AG09319 (cell line): ENCODE measurements around the gene TRIM39.
"Not testable (repeated sequence)": the region's sequence is repeated elsewhere in the genome, so short reads cannot be mapped to it uniquely, and the experiment has no call there.

ENCODE experiments used
- DNase-seq: peaks from one replicate; pipeline ENCODE4 v3.0.0-alpha.2; 2010; ENCODE audit warnings: low read depth; ENCODE audit errors: extremely low read depth
- TF ChIP-seq, protein P1 (sequence below): IDR thresholded peaks from 2 replicates; pipeline ENCODE4 v1.5.1; 2011; ENCODE audit warnings: low read depth, mild to moderate bottlenecking, inconsistent platforms, low read length, moderate library complexity

The TRIM39 gene

DNA sequence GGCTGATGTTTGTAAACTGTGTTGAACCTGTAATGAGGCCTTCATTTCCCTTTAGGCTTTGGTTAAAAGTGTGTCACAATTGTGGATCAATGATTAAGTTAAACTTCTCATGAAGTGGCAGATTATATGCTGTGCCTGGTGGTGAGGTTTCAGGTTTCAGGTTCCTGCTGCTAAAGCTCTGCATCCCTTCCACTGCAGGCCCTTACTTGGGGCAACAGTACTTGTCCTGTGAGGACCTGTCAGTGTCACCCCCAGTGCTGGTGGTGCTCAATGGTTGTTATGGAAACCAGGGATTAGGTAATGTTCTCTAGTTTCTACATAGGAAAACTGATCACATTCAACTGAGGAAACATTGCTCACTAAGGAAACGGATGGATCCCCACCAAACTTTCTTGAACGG, 36.7 kb downstream of the TRIM39 start:
- DNase-seq = no peak
- TF ChIP-seq, protein P1, sequence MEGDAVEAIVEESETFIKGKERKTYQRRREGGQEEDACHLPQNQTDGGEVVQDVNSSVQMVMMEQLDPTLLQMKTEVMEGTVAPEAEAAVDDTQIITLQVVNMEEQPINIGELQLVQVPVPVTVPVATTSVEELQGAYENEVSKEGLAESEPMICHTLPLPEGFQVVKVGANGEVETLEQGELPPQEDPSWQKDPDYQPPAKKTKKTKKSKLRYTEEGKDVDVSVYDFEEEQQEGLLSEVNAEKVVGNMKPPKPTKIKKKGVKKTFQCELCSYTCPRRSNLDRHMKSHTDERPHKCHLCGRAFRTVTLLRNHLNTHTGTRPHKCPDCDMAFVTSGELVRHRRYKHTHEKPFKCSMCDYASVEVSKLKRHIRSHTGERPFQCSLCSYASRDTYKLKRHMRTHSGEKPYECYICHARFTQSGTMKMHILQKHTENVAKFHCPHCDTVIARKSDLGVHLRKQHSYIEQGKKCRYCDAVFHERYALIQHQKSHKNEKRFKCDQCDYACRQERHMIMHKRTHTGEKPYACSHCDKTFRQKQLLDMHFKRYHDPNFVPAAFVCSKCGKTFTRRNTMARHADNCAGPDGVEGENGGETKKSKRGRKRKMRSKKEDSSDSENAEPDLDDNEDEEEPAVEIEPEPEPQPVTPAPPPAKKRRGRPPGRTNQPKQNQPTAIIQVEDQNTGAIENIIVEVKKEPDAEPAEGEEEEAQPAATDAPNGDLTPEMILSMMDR = no peak

DNA sequence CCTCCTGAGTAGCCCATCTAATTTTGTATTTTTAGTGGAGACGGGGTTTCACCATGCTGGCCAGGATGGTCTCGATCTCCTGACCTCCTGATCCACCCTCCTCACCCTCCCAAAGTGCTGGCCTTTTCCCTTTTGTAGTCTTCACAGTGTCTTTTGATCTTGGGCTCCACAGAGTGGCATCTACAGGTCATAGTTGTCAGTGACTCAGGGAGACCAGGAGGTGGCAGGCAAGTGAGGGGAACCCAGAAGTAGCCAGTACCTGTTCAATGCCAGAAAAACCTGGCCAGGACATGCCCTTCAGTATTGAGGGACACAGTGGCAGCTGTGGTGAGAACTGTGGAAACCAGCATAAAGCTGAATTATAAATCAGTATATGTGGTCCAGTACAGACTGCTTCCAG, 37.9 kb downstream of the TRIM39 start:
- TF ChIP-seq, protein P1 = no peak
- DNase-seq = no peak

DNA sequence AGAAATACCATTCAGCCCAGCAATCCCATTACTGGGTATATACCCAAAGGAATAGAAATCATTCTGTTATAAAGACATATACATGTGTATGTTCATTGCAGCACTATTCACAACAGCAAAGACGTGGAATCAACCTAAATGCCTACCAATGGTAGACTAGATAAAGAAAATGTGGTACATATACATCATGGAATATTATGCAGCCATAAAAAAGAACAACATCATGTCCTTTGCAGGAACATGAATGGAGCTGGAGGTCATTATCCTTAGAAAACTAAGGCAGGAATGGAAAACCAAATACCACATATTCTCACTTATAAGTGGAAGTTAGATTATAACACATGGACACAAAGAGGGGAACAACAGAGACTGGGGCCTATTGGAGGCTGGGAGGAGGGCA, 42.6 kb downstream of the TRIM39 start:
- not testable (repeated sequence) for DNase-seq

DNA sequence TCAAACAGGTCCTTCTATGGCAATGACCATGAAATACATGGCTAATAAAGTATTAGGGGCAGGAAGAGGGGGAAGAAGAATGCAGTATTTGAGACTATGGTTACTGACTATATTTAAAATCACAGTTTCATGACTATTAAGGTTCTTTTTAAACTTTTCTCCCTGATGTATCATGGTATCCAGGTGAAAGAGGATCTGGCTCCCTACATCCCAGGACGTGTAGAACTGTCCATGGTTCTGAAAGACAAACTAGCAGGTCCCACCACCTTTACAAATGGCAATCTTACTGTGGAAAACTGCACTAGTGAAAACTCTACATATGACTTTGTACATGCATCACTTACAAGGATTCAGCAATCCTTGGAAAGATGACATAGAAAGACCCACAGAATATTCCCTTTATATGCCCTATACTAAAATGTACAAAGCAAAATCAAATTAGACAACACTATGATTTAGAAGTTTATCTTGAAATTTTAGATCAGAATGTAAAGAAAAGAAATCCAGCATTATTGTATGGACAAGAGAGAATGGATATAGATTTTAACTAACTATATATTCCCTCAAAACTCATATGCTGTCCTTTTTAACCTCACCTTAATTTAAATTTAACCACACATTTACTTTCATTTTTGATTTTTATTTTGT, 51.7 kb downstream of the TRIM39 start:
- TF ChIP-seq, protein P1 = no peak
- no peak for DNase-seq

- TF ChIP-seq, protein P1 = no peak
- DNase-seq = no peak
Measured at GRCh38 chr6:30380464-30380863, 53.7 kb downstream of the TRIM39 start.

- TF ChIP-seq, protein P1 = no peak
- DNase-seq = no peak
Measured at GRCh38 chr6:30386166-30386565, 59.4 kb downstream of the TRIM39 start.

DNA sequence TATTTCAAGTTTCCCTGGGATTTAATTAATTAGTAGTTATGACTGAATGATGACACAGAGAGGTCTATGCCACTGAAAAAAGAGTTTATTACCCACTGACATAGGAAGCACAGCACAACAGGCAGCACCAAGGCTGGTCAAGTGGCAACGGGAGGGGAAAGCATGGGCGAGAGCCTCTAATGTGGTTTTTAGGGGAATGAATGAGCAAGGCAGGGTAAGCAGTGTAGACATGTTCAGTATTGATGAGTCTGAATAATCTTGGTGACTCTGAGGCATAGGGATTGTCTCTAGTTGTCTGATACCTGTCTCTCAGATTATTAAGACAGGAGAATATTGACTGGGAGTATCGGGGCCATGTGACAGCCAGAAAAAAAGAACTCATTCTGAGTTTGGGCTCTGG, 64.5 kb downstream of the TRIM39 start:
- TF ChIP-seq, protein P1 = no peak
- DNase-seq = no peak
